Testis (tissue), 2 donors: ENCODE results near the gene NDUFB6.
"Not testable (repeated sequence)": the region's sequence is repeated elsewhere in the genome, so short reads cannot be mapped to it uniquely, and the experiment has no call there.

Experiments used
- POLR2A ChIP-seq: fragments of 450-650 bp; IDR thresholded peaks from one replicate; pipeline ENCODE4 v1.6.1; 2017; ENCODE audit warnings: antibody characterized with exemption, mild to moderate bottlenecking, moderate library complexity
- TF ChIP-seq, protein P1 (sequence below), 3 experiments: fragments of 450-650 bp in 2 of 3; fragments of 200-600 bp in 1 of 3; sonication (generic) in 1 of 3; IDR thresholded peaks; one replicate each; pipeline ENCODE4 v1.5.1; 2016 to 2019; ENCODE audit warnings: antibody characterized with exemption in 3 of 3, mild to moderate bottlenecking in 2 of 3, moderate library complexity in 1 of 3

- TF ChIP-seq, protein P1, sequence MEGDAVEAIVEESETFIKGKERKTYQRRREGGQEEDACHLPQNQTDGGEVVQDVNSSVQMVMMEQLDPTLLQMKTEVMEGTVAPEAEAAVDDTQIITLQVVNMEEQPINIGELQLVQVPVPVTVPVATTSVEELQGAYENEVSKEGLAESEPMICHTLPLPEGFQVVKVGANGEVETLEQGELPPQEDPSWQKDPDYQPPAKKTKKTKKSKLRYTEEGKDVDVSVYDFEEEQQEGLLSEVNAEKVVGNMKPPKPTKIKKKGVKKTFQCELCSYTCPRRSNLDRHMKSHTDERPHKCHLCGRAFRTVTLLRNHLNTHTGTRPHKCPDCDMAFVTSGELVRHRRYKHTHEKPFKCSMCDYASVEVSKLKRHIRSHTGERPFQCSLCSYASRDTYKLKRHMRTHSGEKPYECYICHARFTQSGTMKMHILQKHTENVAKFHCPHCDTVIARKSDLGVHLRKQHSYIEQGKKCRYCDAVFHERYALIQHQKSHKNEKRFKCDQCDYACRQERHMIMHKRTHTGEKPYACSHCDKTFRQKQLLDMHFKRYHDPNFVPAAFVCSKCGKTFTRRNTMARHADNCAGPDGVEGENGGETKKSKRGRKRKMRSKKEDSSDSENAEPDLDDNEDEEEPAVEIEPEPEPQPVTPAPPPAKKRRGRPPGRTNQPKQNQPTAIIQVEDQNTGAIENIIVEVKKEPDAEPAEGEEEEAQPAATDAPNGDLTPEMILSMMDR (IDR thresholded peaks at IDR 0.05): not testable (repeated sequence)
- not testable (repeated sequence) for TF ChIP-seq POLR2A
Observed at GRCh38 chr9:32599021-32599420, 26.1 kb upstream of the NDUFB6 start.
